ENCODE data around the gene ORAI1.

DNA sequence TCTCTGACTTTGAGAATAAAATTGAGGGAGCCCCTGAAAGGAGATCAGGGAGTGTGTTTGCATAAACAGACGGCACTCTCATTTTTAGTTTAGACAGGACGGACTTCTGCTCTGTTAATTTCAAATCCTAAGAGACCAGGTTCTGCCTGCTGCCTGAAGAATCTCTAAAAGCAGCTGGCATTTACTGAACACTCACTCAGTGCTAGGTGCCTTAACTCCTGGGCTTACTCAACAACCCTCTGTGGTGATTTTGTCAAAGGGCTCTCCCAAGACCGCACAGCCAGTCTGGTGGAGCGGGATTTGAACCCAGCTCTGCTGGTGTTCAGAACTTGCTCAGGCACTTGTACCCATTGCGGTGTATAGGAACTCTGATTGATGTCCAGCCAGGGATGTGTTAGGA lies 2.2 kb downstream of the ORAI1 start:
- TF ChIP-seq POLR2AphosphoS5 (IDR thresholded peaks at IDR 0.05; ENCODE audit: low read depth, low read length) (no peak), POLR2A (IDR thresholded peaks at IDR 0.05; ENCODE audit: low read depth, low read length) (no peak; the same call in 1 of the 2 replicates)
